ENCODE data around the gene EXOC3L1.

EXOC3L1 gene

GRCh38 chr16:67184453-67184994 lies 5.4 kb downstream of the EXOC3L1 start:
- no peak for DNase-seq (ENCODE audit: low read depth, low spot score)

GRCh38 chr16:67183627-67184452 lies 6.1 kb downstream of the EXOC3L1 start, which contains the start of gene MATCAP1:
Gene MATCAP1 (minus strand): TSS chr16:67183963. CDS start chr16:67180610, 3,353 bp downstream.
- DNase-seq (ENCODE audit: low read depth, low spot score) = peak; percentile 91
- peak within 1 kb of the TSS; percentile 90 for H3K27ac ChIP-seq

More at GRCh38 chr16:67184453-67184994, 5.4 kb downstream of the EXOC3L1 start:
- peak overlapping the region; percentile 90 for H3K27ac ChIP-seq

GRCh38 chr16:67183284-67183626 lies 6.7 kb downstream of the EXOC3L1 start:
- H3K27ac ChIP-seq = peak overlapping the region; percentile 90
- no peak for DNase-seq (ENCODE audit: low read depth, low spot score)

- no peak for DNase-seq (ENCODE audit: low read depth, low spot score)
- H3K27ac ChIP-seq = no peak overlapping the region
Observed at GRCh38 chr16:67182288-67182687, 7.6 kb downstream of the EXOC3L1 start.

- no peak overlapping the region for H3K27ac ChIP-seq
- no peak for DNase-seq (ENCODE audit: low read depth, low spot score)
Observed at GRCh38 chr16:67181346-67181745, 8.6 kb downstream of the EXOC3L1 start.

- no peak for DNase-seq (ENCODE audit: low read depth, low spot score)
Observed at GRCh38 chr16:67180166-67180565, 9.8 kb downstream of the EXOC3L1 start.

GRCh38 chr16:67179421-67180080 lies 10.4 kb downstream of the EXOC3L1 start:
- peak overlapping the region; percentile 43 for H3K27ac ChIP-seq
- no peak for DNase-seq (ENCODE audit: low read depth, low spot score)

More at GRCh38 chr16:67180166-67180565, 9.8 kb downstream of the EXOC3L1 start:
- no peak overlapping the region for H3K27ac ChIP-seq

GRCh38 chr16:67177743-67178699 lies 11.9 kb downstream of the EXOC3L1 start:
- H3K27ac ChIP-seq = peak overlapping the region; percentile 43
- peak; percentile 89 for DNase-seq (ENCODE audit: low read depth, low spot score)

- no peak for DNase-seq (ENCODE audit: low read depth, low spot score)
- H3K27ac ChIP-seq = no peak overlapping the region
Observed at GRCh38 chr16:67176662-67177061, 13.3 kb downstream of the EXOC3L1 start.

- peak overlapping the region; percentile 78 for H3K27ac ChIP-seq
Observed at GRCh38 chr16:67174706-67175231, 15.2 kb downstream of the EXOC3L1 start.

GRCh38 chr16:67173808-67174705 lies 15.9 kb downstream of the EXOC3L1 start:
- H3K27ac ChIP-seq = peak overlapping the region; percentile 78
- DNase-seq (ENCODE audit: low read depth, low spot score) = peak; percentile 76

More at GRCh38 chr16:67174706-67175231, 15.2 kb downstream of the EXOC3L1 start:
- DNase-seq (ENCODE audit: low read depth, low spot score) = no peak

GRCh38 chr16:67173323-67173722 lies 16.6 kb downstream of the EXOC3L1 start:
- peak overlapping the region; percentile 78 for H3K27ac ChIP-seq
- no peak for DNase-seq (ENCODE audit: low read depth, low spot score)

- H3K27ac ChIP-seq = peak overlapping the region; percentile 83
- no peak for DNase-seq (ENCODE audit: low read depth, low spot score)
Observed at GRCh38 chr16:67170949-67171649, 18.8 kb downstream of the EXOC3L1 start.

GRCh38 chr16:67170168-67170948 lies 19.6 kb downstream of the EXOC3L1 start, which contains the start of gene NOL3:
Gene NOL3 (plus strand): TSS chr16:67170538.
- DNase-seq (ENCODE audit: low read depth, low spot score) = no peak
- H3K27ac ChIP-seq = peak within 1 kb of the TSS; percentile 83

GRCh38 chr16:67169642-67170167 lies 20.2 kb downstream of the EXOC3L1 start:
- peak overlapping the region; percentile 83 for H3K27ac ChIP-seq
- no peak for DNase-seq (ENCODE audit: low read depth, low spot score)

- H3K27ac ChIP-seq = no peak overlapping the region
- no peak for DNase-seq (ENCODE audit: low read depth, low spot score)
Observed at GRCh38 chr16:67169011-67169451, 20.9 kb downstream of the EXOC3L1 start.

- no peak for DNase-seq (ENCODE audit: low read depth, low spot score)
- no peak overlapping the region for H3K27ac ChIP-seq
Observed at GRCh38 chr16:67167588-67167987, 22.3 kb downstream of the EXOC3L1 start.

Measured in epithelial cell of prostate (primary cell).